Measurements from ENCODE around the gene CDAN1.

DNA sequence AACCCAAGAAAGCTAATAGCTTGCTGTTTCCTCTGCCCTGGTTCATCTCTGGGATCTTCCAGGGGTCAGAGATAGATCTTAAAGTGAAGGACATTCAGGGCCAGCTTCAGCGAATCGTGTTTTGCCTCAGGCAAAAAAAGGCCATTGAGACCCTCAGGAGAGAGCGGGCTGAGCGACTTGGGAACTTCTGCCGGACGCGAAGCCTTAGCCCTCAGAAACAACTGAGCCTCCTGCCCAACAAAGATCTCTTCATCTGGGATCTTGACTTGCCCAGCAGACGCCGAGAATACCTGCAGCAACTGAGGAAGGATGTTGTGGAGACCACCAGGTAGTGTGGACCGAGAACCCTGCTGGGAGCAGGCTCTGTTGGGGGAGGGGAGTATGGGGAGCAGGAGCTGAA, 42.5 kb downstream of the CDAN1 start:
- TF ChIP-seq, protein P1, sequence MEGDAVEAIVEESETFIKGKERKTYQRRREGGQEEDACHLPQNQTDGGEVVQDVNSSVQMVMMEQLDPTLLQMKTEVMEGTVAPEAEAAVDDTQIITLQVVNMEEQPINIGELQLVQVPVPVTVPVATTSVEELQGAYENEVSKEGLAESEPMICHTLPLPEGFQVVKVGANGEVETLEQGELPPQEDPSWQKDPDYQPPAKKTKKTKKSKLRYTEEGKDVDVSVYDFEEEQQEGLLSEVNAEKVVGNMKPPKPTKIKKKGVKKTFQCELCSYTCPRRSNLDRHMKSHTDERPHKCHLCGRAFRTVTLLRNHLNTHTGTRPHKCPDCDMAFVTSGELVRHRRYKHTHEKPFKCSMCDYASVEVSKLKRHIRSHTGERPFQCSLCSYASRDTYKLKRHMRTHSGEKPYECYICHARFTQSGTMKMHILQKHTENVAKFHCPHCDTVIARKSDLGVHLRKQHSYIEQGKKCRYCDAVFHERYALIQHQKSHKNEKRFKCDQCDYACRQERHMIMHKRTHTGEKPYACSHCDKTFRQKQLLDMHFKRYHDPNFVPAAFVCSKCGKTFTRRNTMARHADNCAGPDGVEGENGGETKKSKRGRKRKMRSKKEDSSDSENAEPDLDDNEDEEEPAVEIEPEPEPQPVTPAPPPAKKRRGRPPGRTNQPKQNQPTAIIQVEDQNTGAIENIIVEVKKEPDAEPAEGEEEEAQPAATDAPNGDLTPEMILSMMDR (conservative IDR thresholded peaks at IDR 0.05; ENCODE audit: low read length): no peak
- no peak for TF ChIP-seq EZH2phosphoT487 (IDR thresholded peaks at IDR 0.05; ENCODE audit: borderline replicate concordance)
